NCI-H146 (cell line): ENCODE measurements around the gene GNL3L.
"Not testable (repeated sequence)": the region's sequence is repeated elsewhere in the genome, so short reads cannot be mapped to it uniquely, and the experiment has no call there.

Experiments used
- DNase-seq: peaks from one replicate; lab custom pipeline; 2025; lab: John Stamatoyannopoulos, UW

GNL3L gene

DNA sequence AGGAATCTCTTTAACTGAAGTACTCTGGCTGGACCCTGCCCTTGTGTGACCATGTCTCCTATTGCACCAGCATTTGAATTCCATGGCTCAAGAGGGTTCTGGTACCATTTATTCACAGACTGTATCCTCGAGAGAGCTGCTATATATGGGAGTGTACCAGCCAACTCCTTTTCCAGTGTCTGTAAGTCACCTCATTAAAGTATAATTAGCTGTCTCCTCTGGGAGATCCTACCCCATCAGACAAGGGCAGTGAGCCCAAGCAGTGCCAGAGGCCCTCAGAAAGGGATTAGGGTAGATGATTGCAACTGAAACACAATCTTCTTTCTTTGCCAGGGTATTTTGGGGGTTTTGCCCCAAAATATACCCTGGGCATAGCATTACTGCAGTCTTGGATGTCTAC lies 31.6 kb downstream of the GNL3L start:
- DNase-seq, result no peak

DNA sequence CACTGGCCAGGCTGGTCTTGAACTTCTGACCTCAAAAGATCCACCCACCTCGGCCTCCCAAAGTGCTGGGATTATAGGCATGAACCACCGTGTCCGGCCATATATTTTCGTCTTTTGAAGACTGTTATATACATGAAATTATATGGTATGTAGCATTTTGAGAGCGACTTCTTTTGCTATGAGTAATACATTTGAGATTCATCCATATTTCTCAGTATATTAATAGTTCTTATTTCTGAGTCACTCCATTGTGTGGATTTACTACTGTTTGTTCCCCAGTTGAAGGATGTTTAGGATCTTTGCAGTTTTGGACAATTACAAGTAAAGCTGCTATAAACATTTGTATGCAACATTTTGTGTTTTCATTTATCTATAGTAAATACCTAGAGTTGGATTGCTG lies 34.9 kb downstream of the GNL3L start:
- no peak for DNase-seq

DNA sequence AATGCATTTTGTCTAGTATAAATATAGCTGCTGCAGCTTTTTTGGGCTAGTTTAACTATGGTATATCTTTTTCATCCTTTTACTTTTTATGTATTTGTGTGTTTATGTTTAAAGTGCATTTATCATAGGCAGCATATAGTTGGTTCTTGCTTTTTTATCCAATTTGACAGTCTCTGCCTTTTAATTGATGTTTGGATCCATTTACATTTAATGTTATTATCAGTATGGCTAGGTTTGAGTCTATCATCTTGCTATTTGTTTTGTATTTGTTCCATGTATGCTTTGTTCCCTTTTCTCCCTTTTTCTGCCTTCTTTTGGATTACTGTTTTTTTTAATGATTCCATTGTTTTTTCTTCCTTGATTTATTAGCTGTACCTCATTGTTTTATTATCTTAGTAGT lies 40.3 kb downstream of the GNL3L start:
- DNase-seq, result no peak

DNA sequence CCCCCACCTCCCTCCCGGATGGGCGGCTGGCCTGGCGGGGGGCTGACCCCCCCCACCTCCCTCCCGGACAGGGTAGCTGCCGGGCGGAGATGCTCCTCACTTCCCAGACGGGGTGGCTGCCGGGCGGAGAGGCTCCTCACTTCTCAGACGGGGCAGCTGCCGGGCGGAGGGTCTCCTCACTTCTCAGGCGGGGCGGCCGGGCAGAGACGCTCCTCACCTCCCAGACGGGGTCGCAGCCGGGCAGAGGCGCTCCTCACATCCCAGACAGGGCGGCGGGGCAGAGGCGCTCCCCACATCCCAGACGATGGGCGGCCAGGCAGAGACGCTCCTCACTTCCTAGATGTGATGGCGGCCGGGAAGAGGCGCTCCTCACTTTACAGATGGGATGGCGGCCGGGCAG lies 42.6 kb downstream of the GNL3L start:
- DNase-seq, result not testable (repeated sequence)

DNA sequence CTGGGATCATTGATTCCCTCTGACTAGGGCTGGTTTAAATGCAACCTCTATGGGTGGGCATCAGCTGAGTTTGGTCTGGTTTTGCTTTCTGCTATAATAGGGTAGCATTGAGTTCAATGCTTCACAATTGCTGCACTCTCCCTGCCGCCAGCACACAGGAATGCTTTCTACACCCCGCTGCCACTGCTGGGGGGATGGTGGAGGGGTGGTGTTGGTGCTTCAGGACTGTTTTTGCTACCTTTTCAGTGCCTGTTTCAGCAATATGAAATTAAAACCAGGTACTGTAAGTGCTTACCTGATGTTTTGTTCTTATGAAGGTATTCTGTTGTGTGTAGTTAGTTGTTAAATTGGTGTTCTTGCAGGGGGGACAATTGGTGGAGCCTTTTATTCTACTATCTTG lies 67.7 kb downstream of the GNL3L start:
- no peak for DNase-seq

DNA sequence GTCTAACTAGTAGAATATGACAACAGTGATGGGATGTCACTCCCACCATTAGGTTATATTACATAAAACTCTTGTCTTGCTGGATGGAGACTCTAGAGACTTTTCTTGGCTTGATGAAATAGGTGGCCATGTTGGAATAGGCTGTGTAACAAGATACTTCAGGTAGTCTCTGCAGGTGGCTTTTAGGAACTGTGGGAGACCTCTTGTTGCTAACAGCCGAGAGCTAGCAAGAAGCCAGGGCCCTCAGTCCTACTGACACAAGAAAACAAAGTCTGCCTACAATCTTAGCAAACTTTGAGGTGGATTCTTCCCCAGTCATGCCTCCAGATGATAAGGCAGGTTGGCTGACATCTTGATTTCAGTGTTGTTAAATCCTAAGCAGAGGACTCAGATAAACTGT lies 72.5 kb downstream of the GNL3L start:
- DNase-seq, result no peak
